Peyer's patch (tissue), 4 donors: ENCODE measurements around the gene DNASE1L3.

Experiments used
- CTCF ChIP-seq, 6 experiments: fragments of 450-650 bp in 4 of 6; fragments of 200-600 bp in 2 of 6; sonication (generic) in 1 of 6; IDR thresholded peaks; one replicate each; pipeline ENCODE4 v1.5.1; 2017 to 2019; ENCODE audit warnings: antibody characterized with exemption in 6 of 6, mild to moderate bottlenecking in 3 of 6, moderate library complexity in 1 of 6
- POLR2A ChIP-seq, 2 donors: fragments of 450-650 bp; IDR thresholded peaks; one replicate each; pipeline ENCODE4 v1.5.1; 2017; ENCODE audit warnings: antibody characterized with exemption in 2 of 2, mild to moderate bottlenecking in 2 of 2, moderate library complexity in 2 of 2

GRCh38 chr3:58188173-58188564, 22.6 kb downstream of the DNASE1L3 start:
- no peak for TF ChIP-seq CTCF (IDR thresholded peaks at IDR 0.05)
- TF ChIP-seq POLR2A (IDR thresholded peaks at IDR 0.05) = no peak
